COLO829 (cell line): ENCODE data around the gene FBXL16.

ENCODE experiments used
- DNase-seq: peaks from one replicate; pipeline ENCODE4 v3.0.0; 2012; ENCODE audit warnings: low spot score

Gene FBXL16

GRCh38 chr16:676913-677312 is 28.7 kb downstream of the FBXL16 start:
- DNase-seq = no peak

- DNase-seq = no peak
These were observed 29.1 kb downstream of the FBXL16 start for GRCh38 chr16:676565-676902.

DNA sequence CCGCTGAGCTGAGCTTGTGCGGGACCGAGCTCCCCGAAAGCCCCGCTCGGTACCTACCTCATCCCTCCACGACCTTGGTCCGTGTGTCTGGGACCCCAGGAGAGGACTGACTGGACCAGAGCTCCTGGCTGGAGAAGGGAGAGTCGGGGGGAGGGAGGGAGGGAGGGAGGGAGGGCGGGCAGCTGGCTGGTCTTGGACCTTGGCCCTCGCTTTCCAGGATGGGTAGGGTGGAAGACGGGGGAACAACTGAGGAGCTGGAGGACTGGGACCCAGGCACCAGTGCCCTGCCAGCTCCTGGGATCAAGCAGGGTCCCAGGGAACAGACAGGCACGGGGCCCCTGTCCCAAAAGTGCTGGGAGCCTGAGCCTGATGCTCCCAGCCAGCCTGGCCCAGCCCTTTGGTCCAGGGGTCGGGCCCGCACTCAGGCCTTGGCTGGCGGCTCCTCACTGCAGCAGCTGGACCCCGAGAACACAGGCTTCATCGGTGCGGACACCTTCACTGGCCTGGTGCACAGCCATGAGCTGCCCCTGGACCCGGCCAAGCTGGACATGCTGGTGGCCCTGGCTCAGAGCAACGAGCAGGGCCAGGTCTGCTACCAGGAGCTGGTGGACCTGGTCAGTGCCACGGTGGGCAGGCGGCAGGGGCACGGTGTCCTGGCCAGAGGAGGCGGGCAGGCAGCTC is 29.6 kb downstream of the FBXL16 start:
- DNase-seq = no peak

- DNase-seq = no peak
These were observed 30.4 kb downstream of the FBXL16 start, which contains the start of gene RHBDL1 for GRCh38 chr16:674968-675883. Gene RHBDL1, plus strand, starts transcription at chr16:675671. Its CDS starts 120 bp downstream, at chr16:675791.

DNA sequence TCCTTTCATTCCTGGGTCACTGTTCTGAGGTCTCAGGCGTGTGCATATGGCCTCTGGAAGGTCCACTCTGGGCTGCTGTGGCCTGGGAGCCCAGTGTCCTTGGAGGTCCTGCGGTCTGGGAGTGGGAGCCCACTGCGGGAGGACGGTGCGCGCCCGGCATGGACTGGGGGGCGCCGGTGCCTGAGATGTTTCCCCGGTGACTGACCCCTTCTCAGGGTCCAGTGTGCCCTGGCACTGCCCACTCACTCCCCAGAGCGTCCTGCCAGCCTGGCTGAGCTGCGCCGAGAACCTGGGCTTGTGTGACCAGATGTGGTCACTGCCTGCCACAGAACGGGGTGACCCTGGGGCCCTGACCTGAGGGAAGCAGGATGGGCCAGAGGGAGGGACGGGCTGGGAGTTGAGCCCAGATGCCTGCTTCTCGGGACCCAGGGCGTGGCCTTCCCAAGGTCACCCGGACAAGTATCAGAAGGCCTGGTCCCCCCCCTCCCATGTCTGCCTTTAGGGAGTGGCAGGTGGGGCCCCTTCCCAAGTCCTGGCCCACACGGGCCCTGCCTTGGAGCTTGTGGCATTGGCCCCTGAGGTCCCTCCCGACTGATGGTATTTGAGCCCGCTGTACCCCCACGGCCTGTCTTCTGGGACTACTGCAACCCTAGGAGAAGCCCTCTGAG is 31.3 kb downstream of the FBXL16 start:
- no peak for DNase-seq

DNA sequence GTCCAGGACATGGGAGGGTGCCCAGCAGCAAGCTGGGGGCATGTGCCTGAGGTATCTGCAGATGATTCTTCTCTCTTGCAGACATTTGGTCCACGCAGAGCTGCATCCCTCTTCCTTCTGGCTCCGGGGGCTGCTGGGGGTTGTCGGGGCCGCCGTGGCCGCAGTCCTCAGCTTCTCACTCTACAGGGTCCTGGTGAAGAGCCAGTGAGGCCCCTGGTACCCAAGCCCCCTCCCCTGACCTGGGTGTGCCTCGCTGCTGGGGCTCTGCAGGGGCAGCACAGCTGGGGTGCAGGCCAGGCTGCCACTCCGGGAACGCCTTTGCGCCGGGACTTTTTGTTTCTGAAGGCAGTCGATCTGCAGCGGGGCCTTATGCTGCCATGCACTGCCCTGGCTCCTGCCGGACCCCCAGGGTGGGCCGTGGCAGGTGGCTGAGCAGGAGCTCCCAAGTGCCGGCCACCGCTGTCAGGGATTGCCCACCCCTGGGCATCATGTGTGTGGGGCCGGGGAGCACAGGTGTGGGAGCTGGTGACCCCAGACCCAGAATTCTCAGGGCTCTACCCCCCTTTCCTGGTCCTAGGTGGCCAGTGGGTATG is 32.1 kb downstream of the FBXL16 start:
- no peak for DNase-seq

GRCh38 chr16:672851-673250 is 32.8 kb downstream of the FBXL16 start:
- no peak for DNase-seq

- no peak for DNase-seq
These were observed 33.2 kb downstream of the FBXL16 start for GRCh38 chr16:672371-672770.

DNA sequence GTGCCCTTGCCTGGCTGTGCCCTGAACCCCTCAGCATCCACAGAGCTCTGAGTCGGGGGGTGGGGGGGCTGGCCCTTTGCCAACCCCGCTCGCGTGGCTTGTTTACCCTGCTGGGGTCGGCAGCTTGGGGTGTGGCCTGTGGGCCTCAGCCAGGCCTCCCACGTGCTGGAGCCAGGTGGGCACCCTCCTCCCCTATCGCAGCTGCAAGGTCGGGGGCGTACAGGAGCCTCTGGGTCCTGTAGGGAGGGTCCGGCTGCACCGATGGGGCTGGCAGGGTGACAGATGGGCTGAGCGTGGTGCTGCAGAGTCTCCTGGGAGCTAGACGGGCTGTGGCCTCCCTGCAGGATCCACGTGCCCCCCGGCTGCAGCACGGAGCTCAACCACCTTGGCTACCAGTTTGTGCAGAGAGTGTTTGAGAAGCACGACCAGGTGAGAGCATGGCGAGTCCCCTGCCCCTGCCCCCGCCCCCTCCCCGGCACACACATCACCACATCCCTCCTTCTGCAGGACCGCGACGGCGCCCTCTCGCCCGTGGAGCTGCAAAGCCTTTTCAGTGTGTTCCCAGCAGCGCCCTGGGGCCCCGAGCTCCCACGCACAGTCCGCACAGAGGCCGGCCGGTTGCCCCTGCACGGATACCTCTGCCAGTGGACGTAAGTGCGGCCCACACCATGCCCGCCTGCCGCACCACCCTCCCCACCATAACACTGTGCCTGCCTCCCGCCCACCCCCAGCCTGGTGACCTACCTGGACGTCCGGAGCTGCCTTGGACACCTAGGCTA is 34.1 kb downstream of the FBXL16 start:
- no peak for DNase-seq

DNA sequence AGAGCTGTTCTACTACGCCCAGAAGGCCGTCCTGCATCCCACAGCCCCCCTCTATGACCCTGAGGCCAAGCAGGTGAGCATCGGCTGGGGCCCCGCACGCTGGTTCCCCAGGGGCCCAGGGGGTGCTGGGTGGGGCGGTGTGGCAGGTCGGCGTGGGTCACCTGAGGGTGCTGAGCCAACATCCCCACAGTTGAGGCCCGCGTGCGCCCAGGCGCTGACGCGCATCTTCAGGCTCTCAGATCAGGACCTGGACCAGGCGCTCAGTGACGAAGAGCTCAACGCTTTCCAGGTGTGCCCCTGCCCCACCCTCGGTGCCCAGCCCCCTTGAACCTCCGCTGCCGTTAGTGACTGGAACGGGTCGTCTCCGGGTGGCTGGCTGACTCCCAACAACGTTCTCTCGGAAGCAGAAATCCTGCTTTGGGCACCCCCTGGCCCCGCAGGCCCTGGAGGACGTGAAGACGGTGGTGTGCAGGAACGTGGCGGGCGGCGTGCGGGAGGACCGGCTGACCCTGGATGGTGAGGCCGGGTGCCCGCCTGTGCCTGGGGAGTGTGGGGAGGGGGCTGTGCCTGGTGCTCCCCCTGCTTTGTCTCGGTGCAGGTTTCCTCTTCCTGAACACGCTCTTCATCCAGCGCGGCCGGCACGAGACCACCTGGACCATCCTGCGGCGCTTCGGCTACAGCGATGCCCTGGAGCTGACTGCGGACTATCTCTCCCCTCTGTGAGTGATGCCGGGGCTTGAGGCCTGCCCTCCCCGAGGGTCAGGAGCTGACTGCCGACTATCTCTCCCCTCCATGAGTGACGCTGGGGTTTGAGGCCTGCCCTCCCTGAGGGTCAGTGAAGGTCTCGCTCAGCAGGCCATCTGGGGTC is 34.9 kb downstream of the FBXL16 start:
- DNase-seq = no peak

- no peak for DNase-seq
These were observed 35.9 kb downstream of the FBXL16 start for GRCh38 chr16:669666-670065.

DNA sequence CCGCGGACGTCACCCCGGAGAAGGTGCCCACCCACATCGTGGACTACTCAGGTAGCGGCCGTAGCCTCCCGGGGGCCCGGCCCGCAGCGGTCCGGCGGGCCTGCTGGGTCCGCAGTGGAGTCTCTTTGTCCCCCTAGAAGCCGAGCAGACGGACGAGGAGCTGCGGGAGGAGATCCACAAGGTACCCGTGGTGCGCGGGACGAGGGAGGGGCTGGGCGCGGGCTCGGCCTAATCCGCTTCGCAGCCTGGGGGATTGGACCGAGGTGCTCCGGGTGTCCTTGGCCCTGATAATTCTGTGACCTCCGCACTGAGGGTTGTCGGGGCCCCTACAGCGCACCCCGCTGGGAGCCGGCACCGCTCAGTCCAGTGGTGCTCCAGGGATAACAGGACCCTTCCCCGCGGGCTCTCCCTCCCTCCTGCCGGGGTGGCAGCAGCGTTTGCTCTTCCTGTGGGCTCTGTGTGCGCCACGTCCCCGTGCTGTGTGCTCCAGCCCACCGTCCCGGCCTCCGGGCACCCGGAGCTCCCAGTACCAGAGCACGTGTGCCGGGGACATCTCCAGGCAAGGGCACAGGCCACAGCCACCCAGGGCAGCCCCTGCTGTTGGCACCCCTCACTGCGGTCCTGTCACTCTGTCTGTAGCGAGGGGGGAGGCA is 37.0 kb downstream of the FBXL16 start:
- DNase-seq = no peak

GRCh38 chr16:667780-668518 is 37.7 kb downstream of the FBXL16 start, which contains the start of gene RHOT2:
Gene RHOT2, plus strand, starts transcription at chr16:668132. Its CDS starts 68 bp downstream, at chr16:668200.
- peak; percentile 60 for DNase-seq

DNA sequence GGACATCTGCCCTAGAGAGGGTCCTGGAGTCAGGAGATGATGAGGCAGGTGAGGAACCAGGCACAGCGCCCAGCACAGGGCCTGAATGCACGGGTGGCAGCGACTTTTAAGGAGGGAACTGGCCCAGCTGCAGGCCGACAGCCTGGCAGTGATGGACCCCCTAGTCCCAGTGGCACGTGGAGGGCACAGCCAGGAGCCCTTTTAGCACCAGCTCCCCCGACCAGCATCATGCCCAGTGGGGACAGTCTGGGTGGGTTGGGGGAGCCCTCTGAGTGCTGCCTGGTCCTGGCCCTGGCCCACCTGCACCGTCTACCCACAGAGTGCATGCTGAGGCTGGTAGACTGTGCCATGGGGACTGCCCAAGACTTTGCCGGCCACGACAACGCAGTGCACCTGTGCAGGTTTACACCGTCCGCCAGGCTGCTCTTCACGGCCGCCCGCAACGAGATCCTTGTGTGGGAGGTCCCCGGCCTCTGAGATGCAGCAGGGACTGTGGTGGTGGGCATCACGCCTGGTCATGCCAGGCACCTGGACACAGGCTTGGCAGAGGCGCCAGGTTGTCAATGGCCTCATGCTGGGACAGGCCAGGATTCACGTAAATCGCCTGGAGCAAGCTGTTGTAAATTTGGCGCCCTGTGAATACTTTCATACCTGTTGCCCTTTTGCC is 38.4 kb downstream of the FBXL16 start:
- no peak for DNase-seq

- DNase-seq = no peak
These were observed 39.0 kb downstream of the FBXL16 start for GRCh38 chr16:666572-666971.

DNA sequence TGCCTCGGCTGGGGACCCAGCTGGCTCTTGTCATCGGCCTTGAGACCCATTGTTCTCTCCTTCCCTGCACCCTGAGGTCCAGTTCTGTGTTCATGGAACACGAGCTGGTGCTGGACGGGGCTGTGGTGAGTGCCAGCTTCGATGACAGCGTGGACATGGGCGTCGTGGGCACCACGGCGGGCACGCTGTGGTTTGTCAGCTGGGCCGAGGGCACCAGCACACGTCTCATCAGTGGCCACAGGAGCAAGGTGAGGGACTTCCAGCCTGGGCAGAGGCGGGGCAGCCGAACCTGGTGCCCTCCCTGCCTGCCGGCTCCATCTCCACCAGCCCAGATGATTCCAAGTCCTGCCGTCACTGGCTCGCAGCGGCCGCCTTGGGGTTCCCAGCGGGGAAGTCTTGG is 43.0 kb downstream of the FBXL16 start:
- DNase-seq = no peak

GRCh38 chr16:662095-662494 is 43.5 kb downstream of the FBXL16 start:
- DNase-seq = no peak

DNA sequence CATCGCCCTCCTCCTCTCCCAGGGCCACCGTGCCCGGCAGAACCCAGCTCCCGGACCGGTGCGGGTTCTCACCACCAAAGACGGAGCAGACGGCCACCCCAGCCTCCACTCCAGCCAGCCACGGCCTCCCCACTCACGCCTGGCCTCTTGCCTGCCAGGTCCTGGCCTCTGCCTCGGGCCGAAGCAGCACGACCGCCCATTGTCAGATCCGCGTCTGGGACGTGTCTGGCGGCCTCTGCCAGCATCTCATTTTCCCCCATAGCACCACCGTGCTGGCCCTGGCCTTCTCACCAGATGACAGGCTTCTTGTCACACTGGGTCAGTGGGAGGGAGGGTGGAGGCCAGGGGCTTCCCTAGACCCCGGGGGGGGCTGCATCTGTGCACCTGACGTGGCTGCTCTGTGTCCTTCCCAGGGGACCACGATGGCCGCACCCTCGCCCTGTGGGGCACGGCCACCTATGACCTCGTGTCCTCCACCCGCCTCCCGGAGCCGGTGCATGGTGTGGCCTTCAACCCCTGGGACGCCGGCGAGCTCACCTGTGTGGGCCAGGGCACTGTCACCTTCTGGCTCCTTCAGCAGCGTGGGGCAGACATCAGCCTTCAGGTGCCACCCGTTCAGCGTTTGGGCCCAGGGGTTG is 44.3 kb downstream of the FBXL16 start:
- no peak for DNase-seq
